NCI-H1105 (cell line): ENCODE measurements around the gene WTAP.
"Not testable (repeated sequence)": the region's sequence is repeated elsewhere in the genome, so short reads cannot be mapped to it uniquely, and the experiment has no call there.

ENCODE experiments used
- DNase-seq: peaks from one replicate; lab custom pipeline; 2025; lab: John Stamatoyannopoulos, UW

Gene WTAP

DNA sequence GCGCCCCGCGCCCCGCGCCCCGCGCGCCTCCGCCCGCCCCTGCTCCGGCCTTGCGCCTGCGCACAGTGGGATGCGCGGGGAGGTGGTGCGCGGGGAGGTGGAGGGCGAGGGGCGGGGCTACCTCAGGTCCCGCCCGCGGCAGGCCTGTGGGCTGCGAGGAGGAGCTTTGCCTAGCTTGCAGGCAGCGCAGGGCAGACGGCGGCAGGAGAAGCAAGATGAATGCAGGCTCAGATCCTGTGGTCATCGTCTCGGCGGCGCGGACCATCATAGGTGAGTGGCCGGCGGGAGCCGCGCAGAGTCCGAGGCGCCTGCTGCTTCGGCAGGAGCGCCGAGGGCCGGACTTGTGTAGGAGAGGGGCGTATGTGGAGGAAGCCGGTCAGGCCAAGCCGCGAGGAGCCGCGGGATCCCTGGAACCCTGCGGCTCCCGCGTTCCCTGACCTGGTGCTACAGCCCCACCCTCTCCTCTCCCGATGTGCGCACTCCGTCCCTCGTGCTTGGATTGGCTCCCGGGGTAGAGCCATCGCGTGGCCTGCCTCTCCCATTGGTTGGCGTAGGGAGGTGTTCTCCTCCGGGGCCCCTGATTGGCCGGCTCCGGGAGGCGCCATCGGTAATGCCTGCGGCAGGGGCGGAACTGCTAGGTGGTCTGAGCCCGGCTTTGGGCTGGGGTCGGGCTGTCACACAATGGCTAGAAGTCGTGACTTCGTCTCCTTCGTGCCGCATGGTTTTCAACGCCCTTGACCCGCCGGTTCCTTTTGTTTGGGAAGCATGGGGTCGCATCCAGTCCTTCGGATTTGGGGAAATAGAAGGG lies 34.8 kb downstream of the WTAP start, which contains the start of gene ACAT2:
TSS of gene ACAT2 (plus strand) at position 173 of the 808 bp plus-strand sequence. CDS start at position 216, 43 bp downstream.
- DNase-seq, result peak; percentile 98

DNA sequence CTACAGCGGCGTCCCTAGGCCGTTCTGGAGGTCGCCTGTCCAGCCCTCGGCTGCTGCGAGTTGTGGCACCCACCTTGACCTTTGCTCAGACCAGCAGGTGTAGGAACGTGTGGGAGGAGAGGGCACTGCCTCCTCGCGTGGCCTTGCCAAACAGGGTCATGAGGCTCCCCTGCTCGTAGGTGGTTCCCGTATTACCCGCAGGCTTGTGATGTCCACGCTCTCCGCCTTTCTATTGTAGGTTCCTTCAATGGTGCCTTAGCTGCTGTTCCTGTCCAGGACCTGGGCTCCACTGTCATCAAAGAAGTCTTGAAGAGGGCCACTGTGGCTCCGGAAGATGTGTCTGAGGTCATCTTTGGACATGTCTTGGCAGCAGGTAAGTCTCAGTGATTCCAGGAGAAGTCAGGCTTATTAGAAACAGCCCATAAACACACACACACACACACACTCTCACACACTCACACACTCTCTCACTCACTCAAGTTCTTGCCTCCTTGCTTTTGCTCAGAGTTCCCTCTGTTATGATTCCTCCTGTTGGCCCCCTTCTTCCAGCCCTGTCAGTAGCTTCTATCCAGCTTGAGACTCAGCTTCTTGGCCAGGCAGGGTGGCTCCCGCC lies 35.5 kb downstream of the WTAP start:
- no peak for DNase-seq

DNA sequence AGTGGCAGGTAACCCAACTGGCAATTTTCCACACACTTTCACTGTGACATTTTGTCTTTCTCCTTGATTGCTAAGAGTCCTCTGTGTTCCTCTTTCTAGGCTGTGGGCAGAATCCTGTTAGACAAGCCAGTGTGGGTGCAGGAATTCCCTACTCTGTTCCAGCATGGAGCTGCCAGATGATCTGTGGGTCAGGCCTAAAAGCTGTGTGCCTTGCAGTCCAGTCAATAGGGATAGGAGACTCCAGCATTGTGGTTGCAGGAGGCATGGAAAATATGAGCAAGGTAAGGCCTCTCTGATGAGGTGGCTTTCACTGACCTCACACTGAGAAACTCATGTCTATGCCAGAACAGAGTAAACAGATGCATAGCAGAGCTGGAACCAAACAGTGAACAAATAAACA lies 39.6 kb downstream of the WTAP start:
- DNase-seq, result no peak

DNA sequence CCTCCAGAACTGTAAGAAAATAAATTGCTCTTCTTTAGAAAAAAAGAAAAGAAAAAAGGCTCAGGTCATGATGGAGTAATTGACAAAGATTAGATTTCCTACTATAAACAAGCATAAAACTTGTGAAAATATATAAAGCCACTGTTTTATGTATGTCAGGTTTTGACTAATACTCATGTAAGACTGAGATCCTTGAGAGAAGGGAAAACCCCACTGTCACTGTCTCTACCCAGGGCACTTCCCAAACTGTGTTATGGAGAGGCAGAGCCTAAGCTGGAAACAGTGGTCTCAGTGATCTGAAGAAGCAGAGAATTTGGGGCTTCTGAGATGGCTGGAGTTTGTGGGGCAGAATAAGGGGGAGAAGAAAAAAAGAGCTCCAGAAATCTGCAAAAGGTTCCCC lies 42.2 kb downstream of the WTAP start:
- no peak for DNase-seq

DNA sequence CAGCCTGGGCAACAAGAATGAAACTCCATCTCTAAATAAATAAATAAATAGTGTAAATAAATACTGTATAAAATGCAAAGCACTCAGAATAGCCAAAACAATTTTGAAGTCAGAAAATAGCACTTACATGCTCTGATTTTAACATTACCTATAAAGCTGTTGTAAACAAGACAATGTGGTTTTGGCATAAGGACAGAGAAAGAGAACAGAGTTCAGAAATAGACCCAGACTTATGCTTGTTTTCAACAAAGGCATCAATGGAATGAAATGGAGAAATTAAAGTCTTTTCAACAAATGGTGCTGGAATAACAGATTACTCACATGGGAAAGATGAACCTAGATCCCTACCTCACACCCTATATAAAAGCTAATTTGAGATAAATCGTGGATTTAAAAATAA lies 44.9 kb downstream of the WTAP start:
- DNase-seq, result no peak

DNA sequence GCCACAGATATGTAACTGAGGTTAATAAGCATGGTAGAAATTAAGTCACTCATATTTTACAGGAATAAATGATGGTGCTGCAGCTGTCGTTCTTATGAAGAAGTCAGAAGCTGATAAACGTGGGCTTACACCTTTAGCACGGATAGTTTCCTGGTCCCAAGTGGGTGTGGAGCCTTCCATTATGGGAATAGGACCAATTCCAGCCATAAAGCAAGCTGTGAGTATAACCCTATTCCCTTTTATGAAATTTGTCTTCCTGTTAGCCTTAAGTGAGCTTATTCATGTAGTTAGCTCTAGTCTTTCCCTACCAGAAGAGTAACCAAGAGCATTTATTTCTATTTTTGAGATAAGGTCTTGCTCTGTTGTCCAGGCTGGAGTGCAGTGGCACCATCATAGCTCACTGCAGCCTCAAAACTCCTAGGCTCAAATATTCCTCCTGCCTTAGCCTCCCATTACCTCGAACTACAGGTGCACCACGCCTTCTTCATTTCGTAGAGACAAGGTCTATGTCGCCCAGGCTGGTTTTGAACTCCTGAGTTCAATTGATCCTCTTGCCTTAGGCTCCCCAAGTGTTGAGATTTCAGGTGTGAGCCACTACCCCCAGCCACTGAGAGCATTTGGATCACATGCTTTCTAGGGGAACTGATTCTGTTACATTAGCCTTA lies 50.1 kb downstream of the WTAP start:
- DNase-seq, result no peak

DNA sequence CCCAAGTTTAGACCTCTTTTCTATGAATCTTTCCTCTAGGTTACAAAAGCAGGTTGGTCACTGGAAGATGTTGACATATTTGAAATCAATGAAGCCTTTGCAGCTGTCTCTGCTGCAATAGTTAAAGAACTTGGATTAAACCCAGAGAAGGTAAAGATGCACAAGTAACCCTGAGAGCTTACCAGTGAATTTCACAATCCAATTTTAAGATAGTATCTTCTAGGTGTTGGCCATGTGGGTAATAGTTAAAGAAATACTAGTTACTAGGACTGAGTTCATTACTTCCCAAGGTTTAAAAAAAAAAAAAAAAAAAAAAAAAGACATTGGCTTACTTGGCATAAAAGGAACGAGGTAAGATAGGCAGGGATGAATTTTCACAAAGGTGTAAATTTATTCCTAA lies 50.8 kb downstream of the WTAP start:
- no peak for DNase-seq

DNA sequence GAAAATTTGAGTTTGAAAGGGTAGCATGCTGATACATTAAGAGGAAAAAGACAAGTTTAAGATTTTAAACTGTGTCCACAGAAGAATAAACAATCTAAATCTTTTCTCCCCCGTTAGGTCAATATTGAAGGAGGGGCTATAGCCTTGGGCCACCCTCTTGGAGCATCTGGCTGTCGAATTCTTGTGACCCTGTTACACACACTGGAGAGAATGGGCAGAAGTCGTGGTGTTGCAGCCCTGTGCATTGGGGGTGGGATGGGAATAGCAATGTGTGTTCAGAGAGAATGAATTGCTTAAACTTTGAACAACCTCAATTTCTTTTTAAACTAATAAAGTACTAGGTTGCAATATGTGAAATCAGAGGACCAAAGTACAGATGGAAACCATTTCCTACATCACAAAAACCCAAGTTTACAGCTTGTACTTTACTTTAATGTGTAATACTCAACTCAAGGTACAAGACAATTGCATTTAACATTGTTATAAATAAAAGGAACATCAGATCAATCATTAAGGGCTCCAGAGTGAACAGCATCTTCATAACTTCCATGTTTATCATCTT lies 51.3 kb downstream of the WTAP start:
- no peak for DNase-seq

DNA sequence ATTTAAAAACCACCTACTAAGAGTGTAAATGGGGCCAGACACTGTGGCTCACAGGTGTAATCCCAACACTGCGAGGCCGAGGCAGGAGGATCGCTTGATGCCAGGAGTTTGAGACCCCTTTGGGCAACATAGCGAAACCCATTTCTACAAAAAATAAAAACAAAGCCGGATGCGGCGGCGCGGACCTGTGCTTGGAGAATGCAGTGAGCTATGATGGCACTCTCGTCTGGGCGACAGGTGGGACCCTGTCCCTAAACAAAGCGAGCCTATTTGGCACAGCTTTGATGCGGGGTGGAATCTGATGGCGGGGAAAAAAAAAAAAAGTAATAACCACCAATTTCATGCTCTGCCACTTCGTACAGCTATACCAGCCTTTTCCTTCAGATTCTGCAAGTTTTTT lies 61.0 kb downstream of the WTAP start:
- no peak for DNase-seq

DNA sequence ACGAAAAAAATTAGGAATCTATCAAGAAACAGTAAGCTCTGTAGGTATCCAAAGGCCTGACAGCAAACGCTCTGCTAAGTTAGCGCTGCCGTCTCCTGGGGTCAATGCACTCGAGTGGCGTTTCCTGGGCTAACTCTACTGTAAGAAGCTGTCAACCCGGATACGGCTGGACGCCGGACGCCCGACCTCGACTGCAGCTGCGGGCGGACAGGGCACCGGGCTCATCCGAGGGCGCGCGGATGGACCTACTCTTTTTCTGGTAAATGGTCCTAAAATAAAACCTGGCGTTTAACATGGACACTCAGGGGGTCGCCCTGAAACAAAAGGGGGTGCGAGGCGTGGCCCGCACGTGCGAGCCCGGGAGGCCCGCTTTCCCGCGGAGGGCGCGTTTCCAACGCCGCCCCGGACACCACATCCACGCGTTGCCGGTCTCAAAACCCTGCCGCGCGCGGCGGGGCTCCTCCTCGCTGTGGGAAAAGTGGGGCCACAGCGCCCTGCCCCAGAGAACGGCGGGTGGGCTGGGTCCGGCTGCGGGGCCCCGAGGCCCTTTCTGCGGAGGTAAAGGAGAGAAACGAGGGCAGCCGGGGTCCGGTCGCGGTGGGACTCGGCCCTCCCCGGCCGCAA lies 61.6 kb downstream of the WTAP start:
- DNase-seq, result no peak

DNA sequence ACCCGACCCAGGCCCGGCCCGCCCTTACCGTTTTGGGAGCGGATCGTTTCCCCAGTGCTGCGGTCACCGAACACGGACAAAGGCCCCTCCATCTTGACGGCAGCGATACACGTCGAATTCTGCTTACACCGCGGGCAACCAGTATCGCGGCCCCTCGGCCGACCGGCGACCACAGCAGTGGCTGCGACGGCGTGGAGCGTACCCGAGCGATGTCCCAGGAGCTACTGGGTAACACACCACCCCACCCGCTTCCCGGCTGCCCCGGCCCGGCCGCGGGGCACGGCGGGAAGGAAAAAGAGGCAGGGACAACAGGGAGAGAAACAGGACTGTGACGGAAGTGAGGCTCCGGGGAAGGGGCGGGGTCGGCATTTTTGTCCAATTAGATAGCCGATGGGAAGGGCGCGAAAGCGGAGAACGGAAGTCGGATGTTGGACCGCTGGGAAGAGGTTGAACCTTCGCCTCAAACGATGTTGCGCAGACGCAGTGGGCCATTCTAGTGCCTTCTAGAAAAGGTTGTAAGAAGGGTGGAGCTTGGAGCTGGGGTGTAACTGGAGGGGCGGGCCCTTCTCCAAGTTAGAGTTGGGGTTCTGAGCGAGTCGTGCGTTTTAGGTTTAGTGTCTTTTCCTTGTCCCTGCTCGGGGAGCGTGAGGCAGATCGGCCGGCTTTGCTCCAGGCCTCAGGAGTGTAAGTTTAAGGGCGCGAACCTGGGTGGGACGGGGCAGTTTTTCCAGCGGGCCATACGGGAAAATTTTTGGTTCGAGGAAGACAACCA lies 62.3 kb downstream of the WTAP start, which contains the start of gene TCP1:
TSS of gene TCP1 (minus strand) at position 226 of the 772 bp plus-strand sequence. CDS start at position 92, 134 bp downstream.
- DNase-seq, result peak; percentile 100

DNA sequence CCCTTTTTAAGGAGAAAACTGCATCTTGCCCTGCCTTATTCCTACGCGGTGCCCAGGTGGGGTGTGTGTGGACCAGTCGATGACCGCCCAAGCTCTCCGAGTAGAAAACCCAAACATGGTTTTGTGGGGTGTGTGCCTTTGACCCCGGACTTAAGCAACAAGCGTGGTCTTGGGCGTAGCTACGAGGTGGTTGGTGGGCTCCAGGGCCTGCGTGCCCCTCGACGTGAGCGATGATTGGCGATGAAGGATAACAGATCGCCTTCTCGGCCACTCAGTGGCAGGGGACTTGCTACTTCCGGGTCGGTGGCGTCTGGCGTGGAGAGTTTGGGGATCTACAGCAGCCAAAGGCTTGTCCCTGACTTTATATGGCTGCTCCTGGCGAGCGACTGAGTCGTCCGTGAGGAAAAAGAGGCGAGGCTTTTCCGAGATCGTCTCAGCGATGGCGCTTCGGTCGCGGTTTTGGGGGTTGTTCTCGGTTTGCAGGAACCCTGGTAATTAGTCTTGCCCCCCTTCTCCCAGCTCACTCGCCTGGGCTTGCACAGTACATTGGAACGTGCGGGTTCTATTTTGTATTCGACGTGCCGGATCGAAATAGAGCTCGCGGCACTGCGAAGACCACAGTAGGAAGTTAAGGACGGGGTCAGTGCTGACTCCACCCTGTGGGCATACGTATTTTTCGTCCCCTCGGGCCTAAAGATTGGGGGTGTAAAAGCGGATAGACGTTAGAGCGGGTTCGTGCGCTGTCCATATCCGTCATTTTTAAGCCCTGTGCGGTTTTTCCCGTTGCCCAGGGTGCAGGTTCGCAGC lies 63.0 kb downstream of the WTAP start, which contains the start of gene MRPL18:
TSS of gene MRPL18 (plus strand) at position 319 of the 807 bp plus-strand sequence. CDS start at position 440, 121 bp downstream.
- DNase-seq, result peak; percentile 100

DNA sequence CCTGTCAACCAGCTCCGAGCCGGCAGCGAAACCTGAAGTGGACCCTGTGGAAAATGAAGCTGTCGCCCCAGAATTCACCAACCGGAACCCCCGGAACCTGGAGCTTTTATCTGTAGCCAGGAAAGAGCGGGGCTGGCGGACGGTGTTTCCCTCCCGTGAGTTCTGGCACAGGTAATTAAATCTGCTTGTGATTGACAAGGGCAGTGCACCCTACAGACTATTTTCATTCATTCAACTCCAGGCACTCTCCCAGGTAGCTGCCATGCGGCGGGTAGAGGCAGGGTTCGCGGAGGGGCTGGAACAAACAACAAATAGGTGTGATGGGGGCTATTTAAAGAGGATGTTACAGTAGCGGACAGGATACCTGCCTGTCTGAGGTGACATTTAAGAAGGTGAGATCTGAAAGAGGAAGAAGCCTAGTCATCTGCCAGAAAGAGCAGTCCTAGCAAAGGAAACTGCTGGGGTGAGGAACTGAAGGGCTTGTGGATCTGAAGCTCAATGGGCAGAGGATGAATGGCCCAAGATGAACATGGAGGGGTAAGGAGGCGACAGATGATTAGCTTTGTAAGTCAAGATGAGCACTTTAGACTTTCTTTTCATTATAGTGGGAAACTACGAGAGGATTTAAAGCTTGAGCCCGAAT lies 63.8 kb downstream of the WTAP start:
- DNase-seq, result no peak

DNA sequence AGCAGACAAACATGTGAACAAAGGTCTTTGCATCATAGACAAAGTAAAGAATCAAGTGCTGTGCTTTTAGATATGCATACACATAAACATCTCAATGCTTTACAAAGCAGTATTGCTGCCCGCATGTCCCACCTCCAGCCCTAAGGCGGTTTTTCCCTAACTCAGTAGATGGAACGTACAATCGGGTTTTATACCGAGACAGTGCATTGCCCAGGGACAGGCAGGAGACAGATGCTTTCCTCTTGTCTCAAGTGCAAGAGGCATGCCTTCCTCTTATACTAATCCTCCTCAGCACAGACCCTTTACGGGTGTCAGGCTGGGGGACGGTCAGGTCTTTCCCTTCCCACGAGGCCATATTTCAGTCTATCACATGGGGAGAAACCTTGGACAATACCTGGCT lies 67.7 kb downstream of the WTAP start:
- DNase-seq, result not testable (repeated sequence)

DNA sequence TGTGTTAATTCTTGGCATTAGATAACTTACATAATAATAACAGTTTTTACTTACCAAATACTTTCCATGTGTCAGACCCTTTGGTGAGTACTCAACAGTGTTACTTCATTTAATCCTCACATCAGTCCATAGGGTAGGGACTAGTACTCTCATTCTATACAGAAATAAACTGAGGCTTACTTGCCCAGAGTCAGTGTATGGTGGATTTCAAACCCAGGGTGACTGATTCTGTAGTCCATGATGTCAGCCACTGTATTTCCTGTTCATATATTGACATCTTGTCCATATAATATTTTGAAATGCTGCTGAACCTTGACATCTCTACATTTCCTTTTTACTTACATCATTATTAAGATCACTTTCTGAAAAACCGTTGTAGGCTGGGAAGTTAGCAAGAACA lies 70.2 kb downstream of the WTAP start:
- DNase-seq, result no peak

DNA sequence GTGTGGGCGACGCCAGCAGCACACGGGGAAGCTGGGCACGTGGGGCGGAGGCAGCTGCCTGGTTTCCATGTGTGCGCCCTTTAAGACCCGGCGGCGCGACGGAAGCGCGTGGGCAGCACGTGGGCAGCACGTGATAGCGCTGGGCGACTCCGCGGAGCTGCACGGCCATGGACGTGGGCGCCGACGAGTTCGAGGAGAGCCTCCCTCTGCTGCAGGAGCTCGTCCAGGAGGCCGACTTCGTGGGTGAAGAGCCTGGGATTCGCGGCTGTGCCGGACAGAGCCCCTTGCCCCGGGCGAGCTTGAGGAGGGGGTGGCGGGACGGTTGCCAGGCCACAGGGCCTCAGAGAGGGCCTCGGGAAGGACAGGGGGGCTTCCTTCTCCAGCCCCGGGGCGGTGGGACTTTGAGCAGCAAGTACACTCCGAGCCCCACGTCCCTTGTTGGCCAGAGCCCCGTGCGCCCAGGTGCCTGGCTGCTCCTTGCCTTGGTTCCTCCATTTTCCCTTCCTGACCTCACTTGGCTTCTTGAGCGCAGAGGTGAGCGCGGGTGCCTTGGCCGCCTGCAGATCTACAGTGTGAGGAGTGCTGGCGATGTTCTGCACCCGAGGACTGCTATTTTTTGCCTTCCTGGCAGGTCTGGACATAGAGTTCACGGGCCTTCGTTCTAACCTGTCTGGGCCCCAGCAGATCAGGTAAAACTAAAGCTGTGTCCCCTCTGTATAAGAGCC lies 73.0 kb downstream of the WTAP start, which contains the start of gene PNLDC1:
TSS of gene PNLDC1 (plus strand) at position 136 of the 725 bp plus-strand sequence. CDS start at position 168, 32 bp downstream.
- DNase-seq, result no peak

DNA sequence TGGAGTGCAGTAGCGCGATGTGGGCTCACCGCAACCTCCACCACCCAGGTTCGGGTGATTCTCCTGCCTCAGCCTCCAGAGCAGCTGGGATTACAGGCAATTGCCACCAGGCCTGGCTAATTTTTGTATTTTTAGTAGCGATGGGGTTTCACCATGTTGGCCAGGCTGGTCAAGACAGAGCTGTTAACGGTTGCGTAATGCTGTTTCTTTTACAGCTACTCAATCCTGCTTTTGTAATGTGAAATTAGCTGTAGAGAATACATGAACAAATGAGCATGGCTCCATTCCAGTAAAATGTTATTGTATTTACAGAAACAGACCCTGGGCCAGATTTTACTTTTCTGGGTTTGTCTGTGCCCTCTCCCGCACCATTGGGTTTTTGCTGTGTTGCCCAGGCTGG lies 74.6 kb downstream of the WTAP start:
- no peak for DNase-seq

DNA sequence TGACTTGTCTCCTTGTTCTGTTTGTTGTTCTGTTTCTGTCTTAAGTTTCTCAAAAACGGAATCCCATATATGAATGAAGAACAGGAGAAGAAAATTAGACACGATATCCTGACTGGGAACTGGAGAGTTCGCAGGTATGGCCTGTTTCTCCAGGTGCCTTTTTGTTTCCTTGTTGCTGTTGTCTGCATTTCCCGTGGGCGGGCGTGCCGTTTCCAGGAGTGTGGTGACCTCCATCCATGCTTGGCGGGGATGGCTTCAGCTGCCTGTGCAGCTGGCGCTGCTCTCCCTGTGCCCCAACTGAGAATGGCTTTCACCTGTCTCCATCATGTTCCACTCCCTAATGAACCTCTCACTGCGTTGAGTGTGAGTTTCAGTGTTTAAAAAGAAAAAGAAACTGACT lies 77.2 kb downstream of the WTAP start:
- DNase-seq, result no peak

DNA sequence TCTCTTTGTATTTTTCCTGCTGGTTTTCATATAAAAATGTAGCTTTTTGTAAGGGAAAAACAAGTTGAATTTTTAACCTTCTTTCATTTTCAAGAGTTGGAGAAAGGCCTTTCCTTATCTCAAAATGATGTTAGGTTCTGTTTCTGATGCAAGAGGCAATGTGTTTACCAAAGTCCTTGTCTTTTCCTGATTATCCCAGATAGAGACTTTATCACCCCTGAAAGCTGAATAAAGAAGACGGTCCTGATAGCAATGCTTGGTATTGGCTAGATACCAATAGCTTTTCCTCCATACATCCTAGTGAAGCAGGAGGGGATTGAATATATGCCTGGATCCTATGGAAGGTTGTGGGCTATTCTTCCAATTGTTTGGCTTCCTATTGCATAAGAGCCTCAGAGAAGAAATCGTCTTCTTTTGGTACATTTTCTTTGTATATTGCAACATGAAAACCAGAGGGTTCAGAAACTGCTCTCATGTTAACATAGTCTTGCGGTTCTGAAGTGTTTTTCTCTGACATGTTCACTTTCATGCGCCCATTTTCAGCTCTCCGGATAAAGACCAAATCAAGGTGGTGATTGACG lies 78.2 kb downstream of the WTAP start:
- DNase-seq, result no peak
